H7 (cell line): ENCODE results near the gene EFCAB12. TPM values are rescaled to one million over a fixed set of nuclear protein-coding genes. Genes with fewer than 3 reads are reported as not detected.
"Not testable (repeated sequence)": the region's sequence is repeated elsewhere in the genome, so short reads cannot be mapped to it uniquely, and the experiment has no call there.

Source experiments
- DNase-seq: peaks from one replicate; pipeline ENCODE4 v3.0.0; 2012
- H3K27me3 ChIP-seq: 2 replicates; pipeline ENCODE4 v1.6.0; 2011; ENCODE audit warnings: mild to moderate bottlenecking, low read length; ENCODE audit not compliant: control insufficient read depth, insufficient read depth
- H3K36me3 ChIP-seq: replicated peaks from 2 replicates; pipeline ENCODE4 v1.5.1; 2011; ENCODE audit warnings: low read length; ENCODE audit not compliant: control insufficient read depth, insufficient read depth
- H3K4me3 ChIP-seq: 2 replicates; pipeline ENCODE4 v1.5.1; 2011; ENCODE audit warnings: low read depth, mild to moderate bottlenecking, control low read depth, low read length, moderate library complexity; ENCODE audit not compliant: insufficient read depth
- total RNA-seq: library from RNA; depleted of rRNA; stranded (reverse); fragments of >200 nt; shearing (Covaris generic); gene quantifications from 2 replicates; pipeline ENCODE4 v1.2.3, GENCODE V29; 2014

The EFCAB12 gene
- total RNA-seq, 1 experiment from 2014 or later: 0.10 TPM

- Histone ChIP-seq H3K27me3 (no peaks in the 10 kb centered on the region; the same call in 1 of the 2 replicates), H3K4me3 (no peak overlapping the region)
- peak; percentile 64 for DNase-seq
Measured at GRCh38 chr3:129418041-129418973, 10.1 kb downstream of the EFCAB12 start.

GRCh38 chr3:129417326-129417725 lies 11.1 kb downstream of the EFCAB12 start:
- Histone ChIP-seq H3K4me3 (no peak overlapping the region), H3K27me3 (no peaks in the 10 kb centered on the region; the same call in 1 of the 2 replicates), H3K36me3 (no peaks in the 10 kb centered on the region)
- no peak for DNase-seq

More at GRCh38 chr3:129418041-129418973, 10.1 kb downstream of the EFCAB12 start:
- no peaks in the 10 kb centered on the region for H3K36me3 ChIP-seq

- no peaks in the 10 kb centered on the region; the same call in 1 of the 2 replicates for H3K27me3 ChIP-seq
- no peaks in the 10 kb centered on the region for H3K36me3 ChIP-seq
- H3K4me3 ChIP-seq: no peak overlapping the region
- DNase-seq: no peak
Measured at GRCh38 chr3:129416415-129416814, 12.0 kb downstream of the EFCAB12 start.

- H3K27me3 ChIP-seq: no peaks in the 10 kb centered on the region; the same call in 1 of the 2 replicates
- H3K36me3 ChIP-seq: no peaks in the 10 kb centered on the region
- DNase-seq: no peak
- H3K4me3 ChIP-seq: no peak overlapping the region
Measured at GRCh38 chr3:129415830-129416229, 12.6 kb downstream of the EFCAB12 start.

- DNase-seq: no peak
- Histone ChIP-seq H3K4me3 (no peak overlapping the region), H3K36me3 (no peaks in the 10 kb centered on the region), H3K27me3 (no peaks in the 10 kb centered on the region; the same call in 1 of the 2 replicates)
Measured at GRCh38 chr3:129415378-129415777, 13.1 kb downstream of the EFCAB12 start.

- Histone ChIP-seq H3K4me3 (no peak overlapping the region), H3K27me3 (no peaks in the 10 kb centered on the region; the same call in 1 of the 2 replicates), H3K36me3 (no peaks in the 10 kb centered on the region)
- DNase-seq: peak; percentile 23
Measured at GRCh38 chr3:129413687-129414506, 14.5 kb downstream of the EFCAB12 start.

- H3K36me3 ChIP-seq, H3K4me3 ChIP-seq, DNase-seq, H3K27me3 ChIP-seq: not testable (repeated sequence)
Measured at GRCh38 chr3:129413238-129413637, 15.2 kb downstream of the EFCAB12 start.

GRCh38 chr3:129412542-129413198 lies 15.8 kb downstream of the EFCAB12 start:
- no peaks in the 10 kb centered on the region; the same call in 1 of the 2 replicates for H3K27me3 ChIP-seq
- DNase-seq: no peak
- no peaks in the 10 kb centered on the region for H3K36me3 ChIP-seq
- H3K4me3 ChIP-seq: no peak overlapping the region

GRCh38 chr3:129410971-129411370 lies 17.5 kb downstream of the EFCAB12 start:
- no peaks in the 10 kb centered on the region; the same call in 1 of the 2 replicates for H3K27me3 ChIP-seq
- no peak overlapping the region for H3K4me3 ChIP-seq
- no peaks in the 10 kb centered on the region for H3K36me3 ChIP-seq
- DNase-seq: no peak

GRCh38 chr3:129409541-129409940 lies 18.9 kb downstream of the EFCAB12 start:
- no peaks in the 10 kb centered on the region; the same call in 1 of the 2 replicates for H3K27me3 ChIP-seq
- no peak overlapping the region for H3K4me3 ChIP-seq
- DNase-seq: no peak
- no peaks in the 10 kb centered on the region for H3K36me3 ChIP-seq

- Histone ChIP-seq H3K4me3 (no peak overlapping the region), H3K36me3 (no peaks in the 10 kb centered on the region), H3K27me3 (no peaks in the 10 kb centered on the region)
- no peak for DNase-seq
Measured at GRCh38 chr3:129404610-129405009, 23.8 kb downstream of the EFCAB12 start.

- Histone ChIP-seq H3K27me3 (no peaks in the 10 kb centered on the region), H3K36me3 (no peaks in the 10 kb centered on the region), H3K4me3 (no peak overlapping the region)
- no peak for DNase-seq
Measured at GRCh38 chr3:129404130-129404529, 24.3 kb downstream of the EFCAB12 start.

- no peak for DNase-seq
- H3K4me3 ChIP-seq: no peak overlapping the region
Measured at GRCh38 chr3:129403450-129403849, 25.0 kb downstream of the EFCAB12 start.

GRCh38 chr3:129402616-129403015 lies 25.8 kb downstream of the EFCAB12 start:
- Histone ChIP-seq H3K27me3 (no peaks in the 10 kb centered on the region), H3K36me3 (no peaks in the 10 kb centered on the region), H3K4me3 (no peak overlapping the region)
- DNase-seq: no peak

More at GRCh38 chr3:129403450-129403849, 25.0 kb downstream of the EFCAB12 start:
- no peaks in the 10 kb centered on the region for H3K27me3 ChIP-seq
- H3K36me3 ChIP-seq: no peaks in the 10 kb centered on the region
